SH-SY5Y (cell line): ENCODE data around the gene BLID.

Source experiments
- GATA2 ChIP-seq: IDR thresholded peaks from 2 replicates; pipeline ENCODE4 v1.6.1; 2011; ENCODE audit warnings: mild to moderate bottlenecking, low read depth, low read length
- GATA3 ChIP-seq: IDR thresholded peaks from 2 replicates; pipeline ENCODE4 v1.6.1; 2011; ENCODE audit warnings: low read depth, mild to moderate bottlenecking, low read length, moderate library complexity

Gene BLID

DNA sequence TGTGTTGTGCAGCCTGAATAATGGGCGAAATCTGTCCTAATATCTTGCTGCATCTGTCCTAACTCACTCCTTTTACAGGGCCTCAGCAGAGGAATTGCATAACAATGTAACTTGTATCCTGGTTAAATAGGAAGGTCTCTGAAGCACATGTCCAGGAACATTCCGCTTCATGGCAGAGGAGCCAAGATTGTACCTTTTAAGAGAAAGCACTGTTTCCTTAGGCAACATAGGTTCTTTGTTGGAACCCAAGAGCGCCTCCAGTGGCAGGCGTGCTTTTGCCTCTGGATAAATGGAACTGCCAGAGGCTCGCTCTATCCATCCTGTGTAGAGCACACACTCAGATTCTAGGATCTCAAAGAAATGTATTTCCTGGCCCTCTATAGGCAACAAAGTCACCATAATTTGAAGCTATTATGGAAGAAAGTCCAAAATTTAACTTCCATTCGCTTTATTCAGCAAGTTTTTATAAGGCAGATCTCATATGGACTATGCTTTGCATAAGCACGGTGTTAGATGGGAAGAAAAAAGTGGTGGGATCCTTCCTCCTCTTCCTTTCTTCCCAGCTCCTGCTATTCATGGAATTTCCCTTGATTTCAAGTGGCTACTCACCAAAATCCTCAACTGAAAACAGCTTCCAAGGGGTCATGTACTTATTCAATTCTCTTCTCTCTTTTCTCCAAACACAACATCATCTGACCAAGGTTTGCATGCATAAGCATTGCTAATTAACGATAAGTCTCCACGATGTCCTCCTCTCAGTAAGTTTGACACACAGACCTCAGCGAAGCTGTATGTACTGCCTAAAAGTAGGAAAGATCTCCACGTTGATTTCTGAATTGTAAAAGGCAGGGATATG is at the start of gene BLID:
TSS of gene BLID (minus strand) at position 692 of the 856 bp plus-strand sequence. CDS start at position 399, 293 bp downstream.
- no peak for TF ChIP-seq GATA2
- no peak for TF ChIP-seq GATA3

DNA sequence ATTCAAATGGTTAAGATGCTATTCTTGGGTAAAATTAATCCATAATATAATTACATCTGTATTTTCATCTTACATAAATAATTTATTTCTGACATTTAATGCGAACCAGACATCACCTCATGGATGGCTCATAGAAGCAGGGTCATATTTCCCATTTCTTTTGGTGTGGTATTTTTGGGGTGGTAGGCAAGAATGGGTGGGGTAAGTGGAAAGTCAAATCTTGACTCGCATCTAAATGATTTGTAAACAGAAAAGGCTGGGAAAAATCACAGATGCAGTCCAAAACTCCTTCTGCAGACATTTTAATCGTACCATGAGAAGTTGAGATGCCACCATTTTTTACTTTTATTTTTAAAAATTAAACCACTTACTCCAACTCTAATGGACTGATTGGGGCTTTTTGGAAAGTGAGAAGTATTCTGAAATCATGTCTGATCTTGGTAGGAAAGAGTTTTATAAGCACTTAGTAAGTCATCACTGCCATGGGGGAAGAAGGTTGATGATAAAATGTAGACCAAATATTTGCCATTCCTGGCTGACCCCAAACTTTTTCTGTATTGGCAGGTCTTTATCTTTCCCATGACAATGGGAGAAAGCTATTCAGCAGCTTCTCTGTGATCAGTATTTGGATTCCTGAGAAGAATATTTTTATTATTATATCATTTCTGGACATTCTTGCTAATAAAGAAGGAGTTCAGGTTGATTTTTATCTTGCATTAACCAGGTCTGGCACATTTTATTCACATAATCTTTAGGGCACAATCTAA is 47.2 kb upstream of the BLID start:
- TF ChIP-seq GATA2, result no peak
- TF ChIP-seq GATA3, result no peak

DNA sequence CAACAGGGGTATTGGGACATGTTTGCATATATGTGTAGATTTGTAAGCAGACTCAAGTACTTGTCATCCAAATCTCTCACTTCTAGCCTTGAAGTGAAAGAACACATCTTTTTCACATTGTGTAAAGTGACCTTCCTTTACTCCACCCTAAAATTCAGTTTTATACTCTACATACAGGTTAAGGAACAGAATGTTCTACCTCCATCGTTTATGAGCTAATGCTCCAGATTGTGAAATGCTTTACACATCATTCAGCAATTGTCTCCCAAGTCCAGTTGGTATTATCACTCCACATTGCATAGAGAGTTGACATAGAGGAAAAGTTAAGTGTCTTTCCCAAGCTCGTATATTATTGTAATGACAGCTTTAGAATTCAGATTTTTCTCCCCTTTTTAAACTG is 46.1 kb upstream of the BLID start:
- TF ChIP-seq GATA3 (no peak), GATA2 (no peak)

GRCh38 chr11:122160841-122161590 is 45.0 kb upstream of the BLID start:
- TF ChIP-seq GATA2 (no peak), GATA3 (no peak)

- TF ChIP-seq GATA3, result no peak
- no peak for TF ChIP-seq GATA2
Observed at GRCh38 chr11:122159861-122160260, 43.8 kb upstream of the BLID start.

DNA sequence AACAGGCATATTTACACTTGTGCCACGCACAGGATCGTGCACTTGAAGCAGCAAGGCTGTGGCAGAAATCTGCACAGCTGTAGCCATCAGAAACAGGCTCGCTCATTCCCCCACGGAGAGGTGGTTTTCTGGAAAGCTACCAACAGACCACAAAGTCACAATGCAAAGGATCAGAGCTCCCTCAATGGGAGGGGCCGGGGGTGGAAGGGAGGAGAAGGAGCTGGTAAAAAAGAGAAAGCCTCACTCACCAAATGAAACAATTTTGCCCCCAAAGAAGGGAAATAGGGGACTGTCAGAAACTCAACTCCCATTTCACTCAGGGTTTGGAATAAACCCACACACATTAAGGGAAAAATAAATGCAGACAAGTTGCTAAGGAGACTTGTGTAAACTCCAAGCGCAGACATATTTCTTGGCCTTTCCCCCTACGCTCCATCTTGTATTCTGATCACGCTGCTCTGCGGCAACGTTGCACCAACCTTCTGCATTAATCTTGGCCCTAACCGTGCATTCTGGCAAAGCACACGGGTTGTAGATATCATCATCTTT is 43.2 kb upstream of the BLID start:
- no peak for TF ChIP-seq GATA3
- TF ChIP-seq GATA2, result no peak

- no peak for TF ChIP-seq GATA2
- TF ChIP-seq GATA3, result no peak
Observed at GRCh38 chr11:122158171-122158570, 42.2 kb upstream of the BLID start.

GRCh38 chr11:122157653-122158161 is 41.7 kb upstream of the BLID start:
- no peak for TF ChIP-seq GATA2
- TF ChIP-seq GATA3, result no peak

- no peak for TF ChIP-seq GATA2
- no peak for TF ChIP-seq GATA3
Observed at GRCh38 chr11:122156940-122157382, 40.9 kb upstream of the BLID start.

DNA sequence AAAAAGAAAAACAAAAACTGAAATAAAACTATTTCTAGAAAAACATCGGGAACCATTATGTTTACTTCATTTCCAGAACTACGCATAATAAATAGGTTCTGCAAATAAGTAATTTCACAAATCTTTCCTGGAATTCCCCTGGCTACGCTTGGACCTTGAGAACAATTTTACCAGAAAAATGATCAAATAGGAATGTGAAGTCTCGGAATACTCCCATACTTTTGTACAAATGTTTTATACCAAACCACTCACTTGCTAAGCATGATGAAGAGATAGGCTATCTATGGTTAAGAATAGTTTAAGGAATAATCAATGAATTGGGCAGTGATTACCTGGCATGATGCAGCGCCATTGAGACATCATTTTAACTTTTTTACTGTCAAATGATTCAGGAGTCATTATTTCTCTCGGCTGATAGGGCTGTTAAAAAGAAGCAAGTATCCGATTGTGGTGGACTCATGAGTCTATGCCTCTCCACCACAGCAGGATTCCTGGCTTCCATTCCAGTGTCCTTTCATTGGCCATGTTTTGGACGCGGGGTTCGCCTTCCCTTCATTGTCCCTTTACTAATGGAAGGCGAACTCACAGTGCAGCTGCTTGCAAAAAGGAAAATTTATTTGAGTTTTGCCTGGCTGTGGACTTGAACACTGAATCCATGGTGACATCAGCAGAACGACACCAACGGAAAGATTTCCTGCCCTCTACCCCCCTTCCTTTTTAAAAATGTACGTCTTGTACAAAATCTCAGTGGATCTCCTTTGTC is 39.9 kb upstream of the BLID start:
- TF ChIP-seq GATA2 (no peak), GATA3 (no peak)

- TF ChIP-seq GATA2 (no peak), GATA3 (no peak)
Observed at GRCh38 chr11:122154994-122155393, 39.0 kb upstream of the BLID start.

DNA sequence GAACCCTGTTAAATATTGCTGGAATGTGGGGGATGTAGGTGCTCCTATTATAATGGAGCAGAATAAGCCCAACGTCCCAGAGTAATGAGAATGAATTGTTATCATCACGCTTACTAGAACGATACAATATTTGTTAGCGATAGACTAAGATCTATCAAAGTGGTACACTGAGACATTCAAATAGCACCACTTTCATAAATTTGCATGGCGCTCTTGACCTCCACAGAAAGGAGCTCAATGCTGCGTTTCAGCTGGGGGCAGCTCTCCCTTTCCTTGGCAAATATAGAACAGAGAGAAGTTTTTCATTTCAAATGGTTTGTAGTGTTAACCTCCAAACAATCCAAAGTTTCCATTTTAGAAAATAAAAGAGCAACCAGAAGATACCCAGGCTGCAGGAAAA is 38.2 kb upstream of the BLID start:
- TF ChIP-seq GATA2 (no peak), GATA3 (no peak)

DNA sequence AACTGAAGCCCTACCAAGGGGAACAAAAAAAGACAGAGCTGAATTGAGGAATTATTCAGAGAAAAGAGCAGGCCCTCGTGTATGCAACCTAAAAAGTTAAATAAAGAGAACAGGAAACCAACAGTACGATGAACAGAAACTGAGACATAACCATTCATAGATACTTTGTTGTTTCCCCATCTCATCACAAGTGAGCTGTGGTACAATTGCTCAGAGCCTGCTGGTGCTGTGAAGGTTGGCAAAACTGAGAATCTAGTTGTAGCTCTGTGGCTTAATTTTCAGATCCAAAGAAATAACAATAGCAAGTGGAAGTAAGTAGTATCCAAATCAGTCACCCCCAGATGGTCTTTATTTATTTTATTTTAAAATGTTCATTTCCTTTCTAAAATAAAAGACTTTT is 37.7 kb upstream of the BLID start:
- TF ChIP-seq GATA3 (no peak), GATA2 (no peak)
